NCI-H187 (cell line): ENCODE results near the gene CALD1.

Experiments used
- DNase-seq, 2 experiments: peaks; one replicate each; lab custom pipeline; 2025; lab: John Stamatoyannopoulos, UW

Gene CALD1

DNA sequence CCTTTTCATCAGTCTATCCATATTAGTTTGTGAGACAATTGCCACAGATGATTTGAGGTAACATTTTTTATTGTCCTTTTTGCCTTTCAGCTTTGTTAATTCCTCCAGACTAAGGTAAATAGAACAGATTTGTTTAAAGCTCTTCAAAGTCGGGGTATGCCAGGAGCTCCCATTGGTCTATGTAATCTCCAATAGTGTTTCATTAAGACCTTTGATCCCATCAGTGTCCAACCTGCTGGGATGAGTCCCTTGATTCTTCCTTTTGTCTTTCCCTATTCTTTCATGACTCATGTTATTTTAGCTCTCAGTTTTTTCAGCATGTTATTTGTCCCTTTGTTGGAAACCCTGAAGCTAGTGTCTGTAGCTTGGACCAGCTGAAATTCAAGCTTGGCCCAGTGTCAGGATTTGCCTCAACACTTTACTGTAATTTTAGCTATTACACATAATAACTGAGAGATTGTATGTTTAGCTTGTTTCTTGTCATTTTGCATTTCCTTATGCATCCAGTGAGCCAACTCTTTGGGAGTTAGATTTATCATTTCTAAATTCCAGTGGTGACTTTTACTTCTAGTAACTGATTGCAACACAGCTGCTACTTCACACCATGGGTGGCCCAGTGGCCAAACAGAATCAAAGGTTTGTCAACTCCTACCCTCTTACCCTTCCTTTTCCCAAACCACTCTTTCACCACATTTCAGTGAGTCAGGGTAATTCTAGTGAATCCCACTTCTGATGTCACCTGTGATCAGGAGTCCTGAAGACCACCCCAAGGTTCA lies 222.1 kb downstream of the CALD1 start:
- no peak for DNase-seq

DNA sequence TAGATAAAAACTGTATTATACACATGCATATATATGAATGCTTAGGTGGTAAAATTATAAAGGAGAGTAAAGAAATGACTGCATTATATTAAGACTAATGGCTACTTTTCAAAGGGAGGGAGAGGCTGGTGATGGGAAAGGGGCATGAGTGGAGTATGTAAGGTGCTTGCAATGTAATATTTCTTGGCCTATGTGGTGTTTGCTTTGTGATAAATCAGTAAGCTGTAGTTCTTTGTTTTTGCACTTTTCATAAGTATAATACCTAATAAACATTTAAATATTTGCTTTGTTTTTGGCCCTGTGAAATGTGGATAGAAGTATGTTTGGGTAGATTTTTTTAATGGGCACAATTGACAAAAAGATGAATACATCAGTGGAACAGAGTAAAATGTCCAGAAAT lies 232.8 kb downstream of the CALD1 start:
- DNase-seq: no peak
